Ishikawa (cell line): ENCODE data around the gene NMB.

ENCODE experiments used
- CEBPB ChIP-seq: IDR thresholded peaks from 2 replicates; pipeline ENCODE4 v1.6.1; 2012
- CREB1 ChIP-seq: IDR thresholded peaks from 2 replicates; pipeline ENCODE4 v1.6.1; 2012; ENCODE audit warnings: low read depth
- EGR1 ChIP-seq: IDR thresholded peaks from 2 replicates; pipeline ENCODE4 v1.6.1; 2012
- EP300 ChIP-seq: IDR thresholded peaks from 2 replicates; pipeline ENCODE4 v1.6.1; 2012; ENCODE audit warnings: borderline replicate concordance
- FOXM1 ChIP-seq: IDR thresholded peaks from 2 replicates; pipeline ENCODE4 v1.6.1; 2012; ENCODE audit warnings: low read depth, borderline replicate concordance
- NFIC ChIP-seq: IDR thresholded peaks from 2 replicates; pipeline ENCODE4 v1.6.1; 2012
- RAD21 ChIP-seq: IDR thresholded peaks from 2 replicates; pipeline ENCODE4 v1.6.1; 2012; ENCODE audit warnings: low read depth
- TAF1 ChIP-seq: IDR thresholded peaks from 2 replicates; pipeline ENCODE4 v1.6.1; 2012; ENCODE audit warnings: low read depth, mild to moderate bottlenecking
- TEAD4 ChIP-seq: IDR thresholded peaks from 2 replicates; pipeline ENCODE4 v1.6.1; 2012
- YY1 ChIP-seq: IDR thresholded peaks from 2 replicates; pipeline ENCODE4 v1.6.1; 2012; ENCODE audit warnings: low read depth
- ZBTB7A ChIP-seq: IDR thresholded peaks from 2 replicates; pipeline ENCODE4 v1.6.1; 2012; ENCODE audit warnings: low read depth
- TF ChIP-seq, protein P1 (sequence below): IDR thresholded peaks from 2 replicates; pipeline ENCODE4 v1.6.1; 2012
- TF ChIP-seq, protein P2 (sequence below): IDR thresholded peaks from 2 replicates; pipeline ENCODE4 v1.6.1; 2012; ENCODE audit warnings: low read depth, mild to moderate bottlenecking
- TF ChIP-seq, protein P3 (sequence below): IDR thresholded peaks from 2 replicates; pipeline ENCODE4 v1.6.1; 2012

DNA sequence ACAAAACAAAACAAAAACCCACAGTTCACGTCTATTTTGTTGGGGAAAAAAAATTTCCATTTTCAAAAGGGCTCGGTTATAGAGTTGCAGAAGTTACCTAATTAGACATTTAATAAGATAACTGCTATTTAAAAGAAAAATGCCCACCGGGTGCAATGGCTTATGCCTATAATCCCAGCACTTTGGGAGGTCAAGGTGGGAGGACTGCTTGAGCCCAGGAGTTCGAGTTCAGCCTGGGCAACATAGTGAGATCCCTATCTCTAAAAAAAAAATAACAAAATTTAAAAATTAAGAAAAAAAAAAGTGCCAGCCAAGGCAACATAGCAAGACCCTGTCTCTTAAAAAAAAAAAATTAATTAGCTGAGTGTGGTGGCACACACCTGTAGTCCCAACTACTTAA is 38.8 kb upstream of the NMB start:
- TF ChIP-seq YY1 = no peak
- TF ChIP-seq, protein P1, sequence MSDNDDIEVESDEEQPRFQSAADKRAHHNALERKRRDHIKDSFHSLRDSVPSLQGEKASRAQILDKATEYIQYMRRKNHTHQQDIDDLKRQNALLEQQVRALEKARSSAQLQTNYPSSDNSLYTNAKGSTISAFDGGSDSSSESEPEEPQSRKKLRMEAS = no peak
- no peak for TF ChIP-seq NFIC
- no peak for TF ChIP-seq EP300
- no peak for TF ChIP-seq EGR1
- TF ChIP-seq TEAD4 = no peak
- no peak for TF ChIP-seq CEBPB
- TF ChIP-seq, protein P2, sequence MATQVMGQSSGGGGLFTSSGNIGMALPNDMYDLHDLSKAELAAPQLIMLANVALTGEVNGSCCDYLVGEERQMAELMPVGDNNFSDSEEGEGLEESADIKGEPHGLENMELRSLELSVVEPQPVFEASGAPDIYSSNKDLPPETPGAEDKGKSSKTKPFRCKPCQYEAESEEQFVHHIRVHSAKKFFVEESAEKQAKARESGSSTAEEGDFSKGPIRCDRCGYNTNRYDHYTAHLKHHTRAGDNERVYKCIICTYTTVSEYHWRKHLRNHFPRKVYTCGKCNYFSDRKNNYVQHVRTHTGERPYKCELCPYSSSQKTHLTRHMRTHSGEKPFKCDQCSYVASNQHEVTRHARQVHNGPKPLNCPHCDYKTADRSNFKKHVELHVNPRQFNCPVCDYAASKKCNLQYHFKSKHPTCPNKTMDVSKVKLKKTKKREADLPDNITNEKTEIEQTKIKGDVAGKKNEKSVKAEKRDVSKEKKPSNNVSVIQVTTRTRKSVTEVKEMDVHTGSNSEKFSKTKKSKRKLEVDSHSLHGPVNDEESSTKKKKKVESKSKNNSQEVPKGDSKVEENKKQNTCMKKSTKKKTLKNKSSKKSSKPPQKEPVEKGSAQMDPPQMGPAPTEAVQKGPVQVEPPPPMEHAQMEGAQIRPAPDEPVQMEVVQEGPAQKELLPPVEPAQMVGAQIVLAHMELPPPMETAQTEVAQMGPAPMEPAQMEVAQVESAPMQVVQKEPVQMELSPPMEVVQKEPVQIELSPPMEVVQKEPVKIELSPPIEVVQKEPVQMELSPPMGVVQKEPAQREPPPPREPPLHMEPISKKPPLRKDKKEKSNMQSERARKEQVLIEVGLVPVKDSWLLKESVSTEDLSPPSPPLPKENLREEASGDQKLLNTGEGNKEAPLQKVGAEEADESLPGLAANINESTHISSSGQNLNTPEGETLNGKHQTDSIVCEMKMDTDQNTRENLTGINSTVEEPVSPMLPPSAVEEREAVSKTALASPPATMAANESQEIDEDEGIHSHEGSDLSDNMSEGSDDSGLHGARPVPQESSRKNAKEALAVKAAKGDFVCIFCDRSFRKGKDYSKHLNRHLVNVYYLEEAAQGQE = no peak
- TF ChIP-seq RAD21 = no peak
- no peak for TF ChIP-seq FOXM1
- no peak for TF ChIP-seq TAF1
- TF ChIP-seq, protein P3, sequence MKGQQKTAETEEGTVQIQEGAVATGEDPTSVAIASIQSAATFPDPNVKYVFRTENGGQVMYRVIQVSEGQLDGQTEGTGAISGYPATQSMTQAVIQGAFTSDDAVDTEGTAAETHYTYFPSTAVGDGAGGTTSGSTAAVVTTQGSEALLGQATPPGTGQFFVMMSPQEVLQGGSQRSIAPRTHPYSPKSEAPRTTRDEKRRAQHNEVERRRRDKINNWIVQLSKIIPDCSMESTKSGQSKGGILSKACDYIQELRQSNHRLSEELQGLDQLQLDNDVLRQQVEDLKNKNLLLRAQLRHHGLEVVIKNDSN = no peak
- TF ChIP-seq CREB1 = no peak
- no peak for TF ChIP-seq ZBTB7A
